GM12878 (cell line): Measurements from ENCODE around the gene NPW. TPM values are rescaled to one million over a fixed set of nuclear protein-coding genes. Genes with fewer than 3 reads are reported as not detected.

Experiments used
- ATF7 ChIP-seq: fragments of 450-650 bp; IDR thresholded peaks from 2 replicates; pipeline ENCODE4 v1.6.1; 2016; ENCODE audit warnings: low read depth, mild to moderate bottlenecking
- BMI1 ChIP-seq: fragments of 450-650 bp; IDR thresholded peaks from 2 replicates; pipeline ENCODE4 v1.6.1; 2016; ENCODE audit warnings: mild to moderate bottlenecking, moderate library complexity, borderline replicate concordance
- CBX3 ChIP-seq: fragments of 200-600 bp; sonication (generic); IDR thresholded peaks from 2 replicates; pipeline ENCODE4 v1.6.1; 2016; ENCODE audit warnings: low read depth, borderline replicate concordance
- CBX5 ChIP-seq: sonication (generic); IDR thresholded peaks from 2 replicates; pipeline ENCODE4 v1.6.1; 2016; ENCODE audit warnings: low read depth, moderate library complexity, mild to moderate bottlenecking, inconsistent platforms
- E4F1 ChIP-seq: fragments of 450-650 bp; IDR thresholded peaks from 2 replicates; pipeline ENCODE4 v1.6.1; 2018; ENCODE audit warnings: borderline replicate concordance, mild to moderate bottlenecking; ENCODE audit not compliant: partially characterized antibody
- GABPA ChIP-seq: IDR thresholded peaks from 2 replicates; pipeline ENCODE4 v1.6.1; 2014; ENCODE audit warnings: antibody characterized with exemption, low read depth, mild to moderate bottlenecking, inconsistent platforms
- GATAD2B ChIP-seq: fragments of 450-650 bp; conservative IDR thresholded peaks from 2 replicates; pipeline ENCODE4 v1.6.1; 2017; ENCODE audit warnings: low read depth, mild to moderate bottlenecking, moderate library complexity
- HDGF ChIP-seq: fragments of 450-650 bp; IDR thresholded peaks from 2 replicates; pipeline ENCODE4 v1.6.1; 2016; ENCODE audit warnings: antibody characterized with exemption
- IRF5 ChIP-seq: fragments of 450-650 bp; IDR thresholded peaks from 2 replicates; pipeline ENCODE4 v1.6.1; 2017; ENCODE audit warnings: borderline replicate concordance
- NFIC ChIP-seq: IDR thresholded peaks from 2 replicates; pipeline ENCODE4 v1.6.1; 2012; ENCODE audit warnings: low read depth, mild to moderate bottlenecking, inconsistent platforms, low read length, moderate library complexity
- NFYB ChIP-seq: IDR thresholded peaks from 2 replicates; pipeline ENCODE4 v1.6.1; 2011; ENCODE audit warnings: low read depth, mild to moderate bottlenecking, low read length, improper control_type of control experiment, moderate library complexity; ENCODE audit not compliant: insufficient read depth
- NR2C1 ChIP-seq: fragments of 450-650 bp; IDR thresholded peaks from 2 replicates; pipeline ENCODE4 v1.6.1; 2017; ENCODE audit warnings: antibody characterized with exemption, mild to moderate bottlenecking, moderate library complexity
- NR2F1 ChIP-seq: fragments of 450-650 bp; conservative IDR thresholded peaks from 2 replicates; pipeline ENCODE4 v1.6.1; 2017; ENCODE audit warnings: mild to moderate bottlenecking
- RBBP5 ChIP-seq: fragments of 200-600 bp; sonication (generic); conservative IDR thresholded peaks from 2 replicates; pipeline ENCODE4 v1.6.1; 2016
- SMAD1 ChIP-seq: fragments of 450-650 bp; IDR thresholded peaks from 2 replicates; pipeline ENCODE4 v1.6.1; 2018; ENCODE audit warnings: mild to moderate bottlenecking, low read depth; ENCODE audit not compliant: partially characterized antibody
- SREBF1 ChIP-seq: IDR thresholded peaks from 2 replicates; pipeline ENCODE4 v1.6.1; 2012; ENCODE audit warnings: mild to moderate bottlenecking, low read length
- SRF ChIP-seq, 2 experiments: IDR thresholded peaks; 2 replicates each; pipeline ENCODE4 v1.6.1; 2011; ENCODE audit warnings: low read depth in 2 of 2, low read length in 2 of 2, mild to moderate bottlenecking in 1 of 2, moderate library complexity in 1 of 2
- TBL1XR1 ChIP-seq: IDR thresholded peaks from 2 replicates; pipeline ENCODE4 v1.6.1; 2012; ENCODE audit warnings: low read depth, low read length, improper control_type of control experiment
- ZBTB40 ChIP-seq: fragments of 450-650 bp; IDR thresholded peaks from 2 replicates; pipeline ENCODE4 v1.6.1; 2016; ENCODE audit warnings: mild to moderate bottlenecking, moderate library complexity, borderline replicate concordance
- polyA plus RNA-seq, 11 experiments: library from polyadenylated mRNA; depleted of rRNA in 4 of 11; unstranded in 6 of 11; stranded (reverse) in 5 of 11; fragments of >200 nt; fragmentation: Nextera tagmentation in 4 of 11; fragmentation: Illumina TruSeq in 1 of 11; extraction: Ambion mirVana in 4 of 11; extraction: Trizol in 1 of 11; gene quantifications; 1 replicate in 1 of 11; 2 replicates in 10 of 11; pipeline versions ENCODE4 v1.2.1 to v1.2.3, GENCODE V29; 2011 to 2016; ENCODE audit warnings: inconsistent platforms in 2 of 11, missing spikeins in 2 of 11, low read depth in 1 of 11
- total RNA-seq, 4 experiments: library from RNA; depleted of rRNA in 3 of 4; stranded (reverse); fragments of >200 nt in 3 of 4; fragmentation: Illumina TruSeq in 1 of 4; extraction: Trizol in 1 of 4; gene quantifications; 2 replicates each; pipeline versions ENCODE4 v1.2.1 to v1.2.3, GENCODE V29; 2013 to 2021

NPW gene
- total and polyA plus RNA-seq, 10 of the 15 experiments (the other 5 are each of a cell fraction or from before 2014, with no cell fraction given): 0.23 to 2.5 (median 0.98) TPM; not detected in 4

GRCh38 chr16:2047330-2048115, 27.9 kb downstream of the NPW start, which contains the start of the genes NTHL1 and TSC2 (continued):
- no peak for TF ChIP-seq IRF5
- peak; percentile 14 to 40; a peak in 1 of 4 replicates for TF ChIP-seq SRF (IDR thresholded peaks at IDR 0.05; ENCODE audit: low read depth in 2 of 2, low read length in 2 of 2)
- no peak for TF ChIP-seq HDGF
- no peak for TF ChIP-seq CBX5
- TF ChIP-seq BMI1: no peak
- no peak for TF ChIP-seq ATF7
- TF ChIP-seq NR2C1: peak; percentile 89
- TF ChIP-seq ZBTB40: peak; percentile 90
- no peak; the same call in none of the 2 replicates for TF ChIP-seq GATAD2B
- peak; percentile 35 for TF ChIP-seq E4F1
- peak; percentile 83 for TF ChIP-seq NR2F1
- no peak for TF ChIP-seq CBX3
- peak; percentile 39; the same call in 1 of the 2 replicates for TF ChIP-seq TBL1XR1
- no peak for TF ChIP-seq SMAD1
- TF ChIP-seq NFIC: no peak
- peak; percentile 90 for TF ChIP-seq SREBF1
- no peak for TF ChIP-seq RBBP5
- TF ChIP-seq NFYB: no peak
- peak; percentile 93 for TF ChIP-seq GABPA
